SK-N-MC (cell line): ENCODE data around the gene RIN1.
"Not testable (repeated sequence)": the region's sequence is repeated elsewhere in the genome, so short reads cannot be mapped to it uniquely, and the experiment has no call there.

Experiments
- DNase-seq: peaks from one replicate; pipeline ENCODE4 v3.0.0-alpha.2; 2011; ENCODE audit warnings: low read depth, low spot score
- H3K27ac ChIP-seq: fragments of 200-600 bp; sonication (generic); 2 replicates; pipeline ENCODE4 v1.5.1; 2016; ENCODE audit warnings: mixed run types
- H3K36me3 ChIP-seq: fragments of 200-600 bp; sonication (generic); 2 replicates; pipeline ENCODE4 v1.6.1; 2017; ENCODE audit warnings: antibody characterized with exemption, low read length, mixed read lengths; ENCODE audit not compliant: insufficient read depth
- H3K4me3 ChIP-seq: fragments of 200-600 bp; sonication (generic); 2 replicates; pipeline ENCODE4 v1.5.1; 2016
- H3K9ac ChIP-seq: fragments of 200-600 bp; sonication (generic); 2 replicates; pipeline ENCODE4 v1.8.0; 2017; ENCODE audit warnings: mixed run types, mixed read lengths; ENCODE audit not compliant: insufficient read length
- H3K9me3 ChIP-seq: fragments of 200-600 bp; sonication (generic); 2 replicates; pipeline ENCODE4 v1.6.1; 2017; ENCODE audit warnings: low read depth, mild to moderate bottlenecking, antibody characterized with exemption, low read length, moderate library complexity, mixed read lengths
- EZH2 ChIP-seq: fragments of 200-600 bp; sonication (generic); IDR thresholded peaks from one replicate; pipeline ENCODE4 v1.6.1; 2017; ENCODE audit warnings: antibody characterized with exemption
- FOXP2 ChIP-seq: optimal IDR thresholded peaks from 2 replicates; pipeline ENCODE3; 2011; ENCODE audit warnings: mild to moderate bottlenecking, moderate library complexity; ENCODE audit not compliant: insufficient read depth; ENCODE audit errors: extremely low read length, control extremely low read depth
- POLR2AphosphoS5 ChIP-seq: IDR thresholded peaks from 2 replicates; pipeline ENCODE4 v1.6.1; 2012; ENCODE audit warnings: mild to moderate bottlenecking, low read depth, low read length, borderline replicate concordance

Gene RIN1

GRCh38 chr11:66311470-66311964 lies 24.7 kb downstream of the RIN1 start:
- H3K9me3 ChIP-seq: no peaks in the 10 kb centered on the region
- DNase-seq: no peak
- TF ChIP-seq POLR2AphosphoS5 (no peak), FOXP2 (no peak), EZH2 (no peak)
- peak overlapping the region; percentile 72 for H3K9ac ChIP-seq
- H3K36me3 ChIP-seq: no peaks in the 10 kb centered on the region
- peak overlapping the region; percentile 93 for H3K4me3 ChIP-seq
- H3K27ac ChIP-seq: peak overlapping the region; percentile 95

- not testable (repeated sequence) for DNase-seq, H3K9ac ChIP-seq, H3K27ac ChIP-seq, H3K9me3 ChIP-seq, H3K36me3 ChIP-seq, H3K4me3 ChIP-seq
Observed at GRCh38 chr11:66310803-66311440, 25.3 kb downstream of the RIN1 start.

GRCh38 chr11:66310324-66310723 lies 25.9 kb downstream of the RIN1 start:
- Histone ChIP-seq H3K36me3 (no peaks in the 10 kb centered on the region), H3K9me3 (no peaks in the 10 kb centered on the region), H3K27ac (no peak overlapping the region), H3K9ac (no peak overlapping the region), H3K4me3 (no peak overlapping the region)
- no peak for DNase-seq
- TF ChIP-seq EZH2: no peak
- no peak for TF ChIP-seq FOXP2

- Histone ChIP-seq H3K36me3 (no peaks in the 10 kb centered on the region), H3K9me3 (no peaks in the 10 kb centered on the region), H3K9ac (no peak overlapping the region), H3K4me3 (no peak overlapping the region), H3K27ac (no peak overlapping the region)
- no peak for DNase-seq
- no peak for TF ChIP-seq POLR2AphosphoS5
- no peak for TF ChIP-seq FOXP2
- TF ChIP-seq EZH2: no peak
Observed at GRCh38 chr11:66309475-66309874, 26.8 kb downstream of the RIN1 start.

DNA sequence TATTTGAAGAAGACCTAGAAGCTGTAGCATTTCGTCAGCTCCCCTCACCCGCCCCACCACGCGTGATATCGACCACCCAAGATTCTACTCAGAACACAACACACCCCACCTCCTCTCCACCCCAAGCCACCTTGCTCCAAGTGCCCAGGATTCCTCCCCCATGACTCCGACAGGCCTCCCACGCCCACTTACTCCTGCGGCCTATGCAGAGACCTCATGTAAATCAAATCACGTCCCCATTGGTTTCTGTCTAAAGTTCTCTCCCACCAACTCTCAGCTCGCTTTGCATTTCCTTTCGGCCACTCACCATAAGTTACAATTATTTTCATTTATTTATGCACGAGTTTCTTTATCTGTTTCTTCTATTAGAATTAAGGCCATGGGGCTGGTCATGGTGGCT lies 33.6 kb downstream of the RIN1 start:
- TF ChIP-seq POLR2AphosphoS5 (no peak), FOXP2 (no peak), EZH2 (no peak)
- Histone ChIP-seq H3K9me3 (no peaks in the 10 kb centered on the region), H3K27ac (no peak overlapping the region), H3K36me3 (no peaks in the 10 kb centered on the region), H3K4me3 (no peak overlapping the region), H3K9ac (no peak overlapping the region)
- DNase-seq: no peak

- no peaks in the 10 kb centered on the region for H3K36me3 ChIP-seq
- no peak overlapping the region for H3K27ac ChIP-seq
- TF ChIP-seq POLR2AphosphoS5 (no peak), FOXP2 (no peak), EZH2 (no peak)
- H3K9me3 ChIP-seq: no peaks in the 10 kb centered on the region
- no peak overlapping the region for H3K9ac ChIP-seq
- no peak for DNase-seq
- no peak overlapping the region for H3K4me3 ChIP-seq
Observed at GRCh38 chr11:66299186-66299585, 37.0 kb downstream of the RIN1 start.

DNA sequence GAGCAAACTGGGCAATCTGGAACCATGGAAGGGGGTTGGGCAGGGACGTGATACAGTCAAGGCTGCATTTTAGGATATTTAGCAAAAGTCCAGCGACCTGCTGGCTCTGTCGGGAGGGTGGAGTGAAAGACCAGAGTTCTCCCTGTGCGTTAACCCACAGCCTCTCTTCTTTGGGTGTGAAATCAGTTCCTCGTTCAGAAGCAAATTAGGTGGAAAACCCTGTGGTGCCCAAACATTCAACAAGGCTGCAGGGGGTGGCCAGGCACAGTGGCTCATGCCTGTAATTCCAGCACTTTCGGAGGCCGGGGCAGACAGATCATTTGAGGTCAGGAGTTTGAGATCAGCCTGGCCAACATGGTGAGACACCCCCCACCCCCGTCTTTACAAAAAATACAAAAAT lies 38.6 kb downstream of the RIN1 start:
- no peaks in the 10 kb centered on the region for H3K9me3 ChIP-seq
- H3K27ac ChIP-seq: no peak overlapping the region
- no peaks in the 10 kb centered on the region for H3K36me3 ChIP-seq
- no peak overlapping the region for H3K4me3 ChIP-seq
- TF ChIP-seq EZH2: no peak
- TF ChIP-seq FOXP2: no peak
- no peak for TF ChIP-seq POLR2AphosphoS5
- no peak for DNase-seq
- H3K9ac ChIP-seq: no peak overlapping the region

DNA sequence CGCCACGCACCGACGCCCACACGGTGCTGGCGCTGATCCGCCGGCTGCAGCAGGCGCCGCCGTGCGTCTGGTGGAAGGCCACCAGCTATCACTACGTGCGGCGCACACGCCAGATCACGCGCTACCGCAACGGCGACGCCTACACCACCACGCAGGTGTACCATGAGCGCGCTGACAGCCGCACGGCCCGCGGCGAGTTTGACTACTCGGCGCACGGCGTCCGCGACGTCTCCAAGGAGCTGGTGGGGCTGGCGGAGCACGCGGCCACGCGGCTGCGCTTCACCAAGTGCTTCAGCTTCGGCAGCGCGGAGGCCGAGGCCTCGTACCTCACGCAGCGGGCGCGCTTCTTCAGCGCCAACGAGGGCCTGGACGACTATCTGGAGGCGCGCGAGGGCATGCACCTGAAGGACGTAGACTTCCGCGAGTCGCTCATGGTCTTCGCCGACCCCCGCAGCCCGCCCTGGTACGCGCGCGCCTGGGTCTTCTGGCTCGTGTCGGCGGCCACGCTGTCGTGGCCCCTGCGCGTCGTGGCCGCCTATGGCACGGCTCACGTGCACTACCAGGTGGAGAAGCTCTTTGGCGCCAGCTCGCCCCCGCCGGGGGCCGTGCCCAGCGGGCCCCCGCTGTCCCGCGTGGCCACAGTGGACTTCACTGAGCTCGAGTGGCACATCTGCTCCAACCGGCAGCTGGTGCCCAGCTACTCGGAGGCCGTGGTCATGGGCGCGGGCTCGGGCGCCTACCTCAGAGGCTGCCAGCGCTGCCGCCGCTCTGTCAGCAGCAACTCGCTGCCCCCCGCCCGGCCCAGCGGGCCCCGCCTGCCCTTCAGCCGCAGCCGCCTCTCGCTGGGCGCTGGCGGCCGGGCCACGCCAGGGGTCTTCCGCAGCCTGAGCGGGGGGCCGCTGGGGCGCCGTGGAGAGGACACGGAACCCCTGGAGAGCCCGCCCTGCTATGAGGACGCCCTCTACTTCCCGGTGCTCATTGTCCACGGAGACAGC lies 41.3 kb downstream of the RIN1 start:
- Histone ChIP-seq H3K9me3 (no peaks in the 10 kb centered on the region), H3K4me3 (no peak overlapping the region), H3K9ac (no peak overlapping the region), H3K27ac (no peak overlapping the region), H3K36me3 (no peaks in the 10 kb centered on the region)
- DNase-seq: no peak
- no peak for TF ChIP-seq POLR2AphosphoS5
- TF ChIP-seq FOXP2: no peak
- TF ChIP-seq EZH2: no peak

- no peaks in the 10 kb centered on the region for H3K9me3 ChIP-seq
- no peak overlapping the region for H3K4me3 ChIP-seq
- no peak overlapping the region for H3K9ac ChIP-seq
- DNase-seq: no peak
- no peaks in the 10 kb centered on the region for H3K36me3 ChIP-seq
- TF ChIP-seq POLR2AphosphoS5: no peak
- TF ChIP-seq EZH2: no peak
- no peak for TF ChIP-seq FOXP2
- no peak overlapping the region for H3K27ac ChIP-seq
Observed at GRCh38 chr11:66293777-66294625, 42.2 kb downstream of the RIN1 start.
